Measurements from ENCODE around the gene ATP2C2.

DNA sequence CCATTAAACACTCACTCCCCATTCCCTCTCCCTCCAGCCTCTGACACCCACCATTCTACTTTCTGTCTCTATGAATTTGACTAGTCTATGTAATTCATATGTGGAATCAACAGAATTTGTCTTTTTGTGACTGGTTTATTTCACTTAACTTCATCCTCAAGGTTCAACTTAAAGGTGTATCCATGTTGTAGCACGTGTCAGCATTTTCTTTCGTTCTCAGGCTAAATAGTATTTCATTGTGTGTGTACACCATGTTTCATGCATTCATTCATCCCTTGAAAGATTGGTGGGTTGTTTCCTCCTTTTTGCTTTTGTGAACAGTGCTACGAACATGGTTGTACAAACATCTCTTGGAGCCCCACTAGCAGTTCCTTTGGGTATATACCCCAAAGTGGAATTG is 36.0 kb downstream of the ATP2C2 start:
- TF ChIP-seq, protein P1, sequence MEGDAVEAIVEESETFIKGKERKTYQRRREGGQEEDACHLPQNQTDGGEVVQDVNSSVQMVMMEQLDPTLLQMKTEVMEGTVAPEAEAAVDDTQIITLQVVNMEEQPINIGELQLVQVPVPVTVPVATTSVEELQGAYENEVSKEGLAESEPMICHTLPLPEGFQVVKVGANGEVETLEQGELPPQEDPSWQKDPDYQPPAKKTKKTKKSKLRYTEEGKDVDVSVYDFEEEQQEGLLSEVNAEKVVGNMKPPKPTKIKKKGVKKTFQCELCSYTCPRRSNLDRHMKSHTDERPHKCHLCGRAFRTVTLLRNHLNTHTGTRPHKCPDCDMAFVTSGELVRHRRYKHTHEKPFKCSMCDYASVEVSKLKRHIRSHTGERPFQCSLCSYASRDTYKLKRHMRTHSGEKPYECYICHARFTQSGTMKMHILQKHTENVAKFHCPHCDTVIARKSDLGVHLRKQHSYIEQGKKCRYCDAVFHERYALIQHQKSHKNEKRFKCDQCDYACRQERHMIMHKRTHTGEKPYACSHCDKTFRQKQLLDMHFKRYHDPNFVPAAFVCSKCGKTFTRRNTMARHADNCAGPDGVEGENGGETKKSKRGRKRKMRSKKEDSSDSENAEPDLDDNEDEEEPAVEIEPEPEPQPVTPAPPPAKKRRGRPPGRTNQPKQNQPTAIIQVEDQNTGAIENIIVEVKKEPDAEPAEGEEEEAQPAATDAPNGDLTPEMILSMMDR (tag by site-specific recombination; IDR thresholded peaks at IDR 0.05) = no peak
- no peak for TF ChIP-seq ZNF175 (tag by site-specific recombination; IDR thresholded peaks at IDR 0.05)
- TF ChIP-seq, protein P2, sequence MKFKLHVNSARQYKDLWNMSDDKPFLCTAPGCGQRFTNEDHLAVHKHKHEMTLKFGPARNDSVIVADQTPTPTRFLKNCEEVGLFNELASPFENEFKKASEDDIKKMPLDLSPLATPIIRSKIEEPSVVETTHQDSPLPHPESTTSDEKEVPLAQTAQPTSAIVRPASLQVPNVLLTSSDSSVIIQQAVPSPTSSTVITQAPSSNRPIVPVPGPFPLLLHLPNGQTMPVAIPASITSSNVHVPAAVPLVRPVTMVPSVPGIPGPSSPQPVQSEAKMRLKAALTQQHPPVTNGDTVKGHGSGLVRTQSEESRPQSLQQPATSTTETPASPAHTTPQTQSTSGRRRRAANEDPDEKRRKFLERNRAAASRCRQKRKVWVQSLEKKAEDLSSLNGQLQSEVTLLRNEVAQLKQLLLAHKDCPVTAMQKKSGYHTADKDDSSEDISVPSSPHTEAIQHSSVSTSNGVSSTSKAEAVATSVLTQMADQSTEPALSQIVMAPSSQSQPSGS (tag by site-specific recombination; IDR thresholded peaks at IDR 0.05; ENCODE audit: low read depth) = no peak
- TF ChIP-seq, protein P3, sequence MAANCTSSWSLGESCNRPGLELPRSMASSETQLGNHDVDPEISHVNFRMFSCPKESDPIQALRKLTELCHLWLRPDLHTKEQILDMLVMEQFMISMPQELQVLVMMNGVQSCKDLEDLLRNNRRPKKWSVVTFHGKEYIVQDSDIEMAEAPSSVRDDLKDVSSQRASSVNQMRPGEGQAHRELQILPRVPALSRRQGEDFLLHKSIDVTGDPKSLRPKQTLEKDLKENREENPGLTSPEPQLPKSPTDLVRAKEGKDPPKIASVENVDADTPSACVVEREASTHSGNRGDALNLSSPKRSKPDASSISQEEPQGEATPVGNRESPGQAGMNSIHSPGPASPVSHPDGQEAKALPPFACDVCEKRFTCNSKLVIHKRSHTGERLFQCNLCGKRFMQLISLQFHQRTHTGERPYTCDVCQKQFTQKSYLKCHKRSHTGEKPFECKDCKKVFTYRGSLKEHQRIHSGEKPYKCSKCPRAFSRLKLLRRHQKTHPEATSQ (tag by site-specific recombination; IDR thresholded peaks at IDR 0.05) = no peak
- TF ChIP-seq, protein P4, sequence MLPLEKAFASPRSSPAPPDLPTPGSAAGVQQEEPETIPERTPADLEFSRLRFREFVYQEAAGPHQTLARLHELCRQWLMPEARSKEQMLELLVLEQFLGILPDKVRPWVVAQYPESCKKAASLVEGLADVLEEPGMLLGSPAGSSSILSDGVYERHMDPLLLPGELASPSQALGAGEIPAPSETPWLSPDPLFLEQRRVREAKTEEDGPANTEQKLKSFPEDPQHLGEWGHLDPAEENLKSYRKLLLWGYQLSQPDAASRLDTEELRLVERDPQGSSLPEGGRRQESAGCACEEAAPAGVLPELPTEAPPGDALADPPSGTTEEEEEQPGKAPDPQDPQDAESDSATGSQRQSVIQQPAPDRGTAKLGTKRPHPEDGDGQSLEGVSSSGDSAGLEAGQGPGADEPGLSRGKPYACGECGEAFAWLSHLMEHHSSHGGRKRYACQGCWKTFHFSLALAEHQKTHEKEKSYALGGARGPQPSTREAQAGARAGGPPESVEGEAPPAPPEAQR (tag by site-specific recombination; IDR thresholded peaks at IDR 0.05) = no peak
- no peak for TF ChIP-seq ZNF211 (tag by site-specific recombination; IDR thresholded peaks at IDR 0.05; ENCODE audit: low read depth)
- TF ChIP-seq HOXA7 (CRISPR knock-in tag; IDR thresholded peaks at IDR 0.05; ENCODE audit: borderline replicate concordance) = no peak

Measured in HEK293 (cell line).